ENCODE data around the gene PCBD2.

Gene PCBD2

DNA sequence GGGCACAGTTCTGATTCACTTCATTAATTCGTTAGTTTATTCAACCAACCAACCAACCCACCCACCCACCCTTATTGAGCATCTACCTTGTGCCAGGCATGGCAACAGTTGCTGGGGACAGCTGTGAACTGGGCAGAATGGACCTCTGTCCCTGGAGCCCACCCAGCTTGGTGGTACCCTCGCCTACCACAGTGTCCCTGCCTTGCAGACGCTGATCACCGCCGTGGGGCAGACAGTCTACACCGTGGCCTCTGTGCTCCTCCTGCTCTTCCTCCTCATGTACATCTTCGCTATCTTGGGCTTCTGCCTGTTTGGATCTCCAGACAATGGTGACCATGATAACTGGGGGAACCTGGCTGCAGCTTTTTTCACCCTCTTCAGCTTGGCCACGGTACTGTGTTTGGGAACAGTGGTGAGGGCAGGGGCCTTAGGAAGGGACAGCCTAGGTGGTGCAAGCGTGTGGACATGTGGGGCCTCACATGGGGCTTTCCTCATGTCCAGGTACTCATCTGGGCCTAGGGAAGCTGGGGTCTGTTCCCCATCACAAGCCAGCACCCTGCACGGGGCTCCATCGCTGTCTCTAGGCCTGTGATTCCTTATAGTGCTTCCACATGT lies 102.9 kb downstream of the PCBD2 start:
- DNase-seq (ENCODE audit: low read depth in 2 of 2) = no peak

- no peak for DNase-seq (ENCODE audit: low read depth in 2 of 2)
Measured at GRCh38 chr5:135008556-135008955, 103.6 kb downstream of the PCBD2 start.

GRCh38 chr5:135008981-135009735 lies 104.2 kb downstream of the PCBD2 start:
- DNase-seq (ENCODE audit: low read depth in 2 of 2) = no peak

- no peak for DNase-seq (ENCODE audit: low read depth in 2 of 2)
Measured at GRCh38 chr5:135009736-135010501, 105.0 kb downstream of the PCBD2 start.

- DNase-seq (ENCODE audit: low read depth in 2 of 2) = no peak
Measured at GRCh38 chr5:135010502-135011354, 105.8 kb downstream of the PCBD2 start.

- no peak for DNase-seq (ENCODE audit: low read depth in 2 of 2)
Measured at GRCh38 chr5:135011355-135012032, 106.6 kb downstream of the PCBD2 start.

GRCh38 chr5:135012033-135012588 lies 107.2 kb downstream of the PCBD2 start:
- DNase-seq (ENCODE audit: low read depth in 2 of 2) = no peak
